ENCODE data around the gene ACOT2.
"Not testable (repeated sequence)": the region's sequence is repeated elsewhere in the genome, so short reads cannot be mapped to it uniquely, and the experiment has no call there.

The ACOT2 gene

GRCh38 chr14:73557201-73557600 lies 11.8 kb upstream of the ACOT2 start:
- H3K9me3 Mint-ChIP-seq; H3K4me3 Mint-ChIP-seq; H3K27ac Mint-ChIP-seq; H3K36me3 Mint-ChIP-seq (ENCODE audit: low read depth); DNase-seq; H3K27me3 Mint-ChIP-seq; H3K4me1 Mint-ChIP-seq (ENCODE audit: low read depth): not testable (repeated sequence)

- H3K4me1 Mint-ChIP-seq (ENCODE audit: low read depth); H3K4me3 Mint-ChIP-seq; H3K9me3 Mint-ChIP-seq; H3K27me3 Mint-ChIP-seq; DNase-seq; H3K27ac Mint-ChIP-seq: not testable (repeated sequence)
- H3K36me3 Mint-ChIP-seq (ENCODE audit: low read depth), result peaks cover 13% of the 10 kb centered on the region
Measured at GRCh38 chr14:73558238-73558637, 10.8 kb upstream of the ACOT2 start.

GRCh38 chr14:73562256-73562655 lies 6.8 kb upstream of the ACOT2 start:
- peaks cover 22% of the 10 kb centered on the region for H3K4me1 Mint-ChIP-seq (ENCODE audit: low read depth)
- H3K27ac Mint-ChIP-seq, H3K4me3 Mint-ChIP-seq, DNase-seq, H3K27me3 Mint-ChIP-seq, H3K9me3 Mint-ChIP-seq: not testable (repeated sequence)
- peaks cover 44% of the 10 kb centered on the region for H3K36me3 Mint-ChIP-seq (ENCODE audit: low read depth)

- H3K4me1 Mint-ChIP-seq (ENCODE audit: low read depth), result peaks cover 26% of the 10 kb centered on the region
- H3K27ac Mint-ChIP-seq, H3K4me3 Mint-ChIP-seq, H3K27me3 Mint-ChIP-seq, DNase-seq, H3K9me3 Mint-ChIP-seq: not testable (repeated sequence)
- peaks cover 49% of the 10 kb centered on the region for H3K36me3 Mint-ChIP-seq (ENCODE audit: low read depth)
Measured at GRCh38 chr14:73562696-73563095, 6.3 kb upstream of the ACOT2 start.

- not testable (repeated sequence) for H3K27ac Mint-ChIP-seq, H3K9me3 Mint-ChIP-seq, H3K27me3 Mint-ChIP-seq, DNase-seq
- H3K4me3 Mint-ChIP-seq, result peak overlapping the region; percentile 90
- H3K36me3 Mint-ChIP-seq (ENCODE audit: low read depth), result peaks cover 63% of the 10 kb centered on the region
- H3K4me1 Mint-ChIP-seq (ENCODE audit: low read depth), result peaks cover 48% of the 10 kb centered on the region
Measured at GRCh38 chr14:73566431-73566830, 2.6 kb upstream of the ACOT2 start.

GRCh38 chr14:73566935-73567334 lies 2.1 kb upstream of the ACOT2 start:
- peaks cover 48% of the 10 kb centered on the region for H3K4me1 Mint-ChIP-seq (ENCODE audit: low read depth)
- H3K27ac Mint-ChIP-seq, result peak overlapping the region; percentile 98
- peaks cover 63% of the 10 kb centered on the region for H3K36me3 Mint-ChIP-seq (ENCODE audit: low read depth)
- DNase-seq, H3K27me3 Mint-ChIP-seq, H3K9me3 Mint-ChIP-seq: not testable (repeated sequence)
- H3K4me3 Mint-ChIP-seq, result peak overlapping the region; percentile 90

GRCh38 chr14:73567358-73567757 lies 1.7 kb upstream of the ACOT2 start:
- peaks cover 4% of the 10 kb centered on the region for H3K9me3 Mint-ChIP-seq
- peak overlapping the region; percentile 90 for H3K4me3 Mint-ChIP-seq
- no peaks in the 10 kb centered on the region for H3K27me3 Mint-ChIP-seq
- H3K4me1 Mint-ChIP-seq (ENCODE audit: low read depth), result peaks cover 48% of the 10 kb centered on the region
- peaks cover 59% of the 10 kb centered on the region for H3K36me3 Mint-ChIP-seq (ENCODE audit: low read depth)
- peak overlapping the region; percentile 98 for H3K27ac Mint-ChIP-seq
- DNase-seq, result no peak

- no peaks in the 10 kb centered on the region for H3K9me3 Mint-ChIP-seq
- no peak for DNase-seq
- H3K27ac Mint-ChIP-seq, result peak overlapping the region; percentile 98
- no peaks in the 10 kb centered on the region for H3K27me3 Mint-ChIP-seq
- peaks cover 54% of the 10 kb centered on the region for H3K36me3 Mint-ChIP-seq (ENCODE audit: low read depth)
- H3K4me3 Mint-ChIP-seq, result peak overlapping the region; percentile 90
- H3K4me1 Mint-ChIP-seq (ENCODE audit: low read depth), result peaks cover 51% of the 10 kb centered on the region
Measured at GRCh38 chr14:73567951-73568885, 795 bp upstream of the ACOT2 start.

- Mint-ChIP-seq H3K4me3 (peak overlapping the region; percentile 90), H3K36me3 (ENCODE audit: low read depth) (peaks cover 57% of the 10 kb centered on the region), H3K27ac (peak overlapping the region; percentile 98), H3K4me1 (ENCODE audit: low read depth) (peaks cover 55% of the 10 kb centered on the region)
- DNase-seq, H3K27me3 Mint-ChIP-seq, H3K9me3 Mint-ChIP-seq: not testable (repeated sequence)
Measured at GRCh38 chr14:73568886-73569184, 178 bp upstream of the ACOT2 start.

GRCh38 chr14:73570913-73571312 lies 1.9 kb downstream of the ACOT2 start:
- not testable (repeated sequence) for H3K9me3 Mint-ChIP-seq, H3K27ac Mint-ChIP-seq, H3K27me3 Mint-ChIP-seq
- peak overlapping the region; percentile 90 for H3K4me3 Mint-ChIP-seq
- H3K36me3 Mint-ChIP-seq (ENCODE audit: low read depth), result peaks cover 49% of the 10 kb centered on the region
- H3K4me1 Mint-ChIP-seq (ENCODE audit: low read depth), result peaks cover 43% of the 10 kb centered on the region
- peak; percentile 81 for DNase-seq

- H3K4me3 Mint-ChIP-seq, H3K27me3 Mint-ChIP-seq, H3K27ac Mint-ChIP-seq, DNase-seq, H3K9me3 Mint-ChIP-seq: not testable (repeated sequence)
- H3K4me1 Mint-ChIP-seq (ENCODE audit: low read depth), result peaks cover 25% of the 10 kb centered on the region
- H3K36me3 Mint-ChIP-seq (ENCODE audit: low read depth), result peaks cover 37% of the 10 kb centered on the region
Measured at GRCh38 chr14:73573034-73573433, 4.0 kb downstream of the ACOT2 start.

GRCh38 chr14:73573740-73574139 lies 4.7 kb downstream of the ACOT2 start:
- H3K36me3 Mint-ChIP-seq (ENCODE audit: low read depth), result peaks cover 36% of the 10 kb centered on the region
- not testable (repeated sequence) for H3K4me3 Mint-ChIP-seq, DNase-seq, H3K9me3 Mint-ChIP-seq, H3K27me3 Mint-ChIP-seq, H3K27ac Mint-ChIP-seq
- H3K4me1 Mint-ChIP-seq (ENCODE audit: low read depth), result peaks cover 19% of the 10 kb centered on the region

- Mint-ChIP-seq H3K4me1 (ENCODE audit: low read depth) (peaks cover 19% of the 10 kb centered on the region), H3K36me3 (ENCODE audit: low read depth) (peaks cover 31% of the 10 kb centered on the region)
- H3K9me3 Mint-ChIP-seq, DNase-seq, H3K27ac Mint-ChIP-seq, H3K27me3 Mint-ChIP-seq, H3K4me3 Mint-ChIP-seq: not testable (repeated sequence)
Measured at GRCh38 chr14:73574251-73574650, 5.2 kb downstream of the ACOT2 start.

- peaks cover 39% of the 10 kb centered on the region for H3K36me3 Mint-ChIP-seq (ENCODE audit: low read depth)
- H3K27ac Mint-ChIP-seq, result no peak overlapping the region
- peaks cover 7% of the 10 kb centered on the region for H3K4me1 Mint-ChIP-seq (ENCODE audit: low read depth)
- no peaks in the 10 kb centered on the region for H3K27me3 Mint-ChIP-seq
- H3K9me3 Mint-ChIP-seq, result no peaks in the 10 kb centered on the region
- no peak for DNase-seq
- no peak overlapping the region for H3K4me3 Mint-ChIP-seq
Measured at GRCh38 chr14:73576391-73576790, 7.4 kb downstream of the ACOT2 start.

GRCh38 chr14:73577214-73577613 lies 8.2 kb downstream of the ACOT2 start:
- not testable (repeated sequence) for DNase-seq; H3K27me3 Mint-ChIP-seq; H3K9me3 Mint-ChIP-seq; H3K4me1 Mint-ChIP-seq (ENCODE audit: low read depth); H3K27ac Mint-ChIP-seq; H3K4me3 Mint-ChIP-seq
- H3K36me3 Mint-ChIP-seq (ENCODE audit: low read depth), result peaks cover 39% of the 10 kb centered on the region

Data from activated T-cell treated with anti-CD3 and anti-CD28 coated beads, Interleukin-2, amount 50 U/mL, for 24 hours (primary cell).